Astrocyte (in vitro differentiated cells and primary cell): Measurements from ENCODE around the gene HERPUD1.

ENCODE experiments used
- CTCF ChIP-seq: IDR thresholded peaks from 2 replicates; pipeline ENCODE4 v1.5.1; 2011; ENCODE audit warnings: low read depth, mild to moderate bottlenecking, inconsistent platforms, low read length, moderate library complexity; ENCODE audit not compliant: insufficient read depth
- EZH2 ChIP-seq: IDR thresholded peaks from 2 replicates; pipeline ENCODE4 v1.6.1; 2012; ENCODE audit warnings: mild to moderate bottlenecking, low read length, inconsistent platforms; ENCODE audit not compliant: insufficient read depth

DNA sequence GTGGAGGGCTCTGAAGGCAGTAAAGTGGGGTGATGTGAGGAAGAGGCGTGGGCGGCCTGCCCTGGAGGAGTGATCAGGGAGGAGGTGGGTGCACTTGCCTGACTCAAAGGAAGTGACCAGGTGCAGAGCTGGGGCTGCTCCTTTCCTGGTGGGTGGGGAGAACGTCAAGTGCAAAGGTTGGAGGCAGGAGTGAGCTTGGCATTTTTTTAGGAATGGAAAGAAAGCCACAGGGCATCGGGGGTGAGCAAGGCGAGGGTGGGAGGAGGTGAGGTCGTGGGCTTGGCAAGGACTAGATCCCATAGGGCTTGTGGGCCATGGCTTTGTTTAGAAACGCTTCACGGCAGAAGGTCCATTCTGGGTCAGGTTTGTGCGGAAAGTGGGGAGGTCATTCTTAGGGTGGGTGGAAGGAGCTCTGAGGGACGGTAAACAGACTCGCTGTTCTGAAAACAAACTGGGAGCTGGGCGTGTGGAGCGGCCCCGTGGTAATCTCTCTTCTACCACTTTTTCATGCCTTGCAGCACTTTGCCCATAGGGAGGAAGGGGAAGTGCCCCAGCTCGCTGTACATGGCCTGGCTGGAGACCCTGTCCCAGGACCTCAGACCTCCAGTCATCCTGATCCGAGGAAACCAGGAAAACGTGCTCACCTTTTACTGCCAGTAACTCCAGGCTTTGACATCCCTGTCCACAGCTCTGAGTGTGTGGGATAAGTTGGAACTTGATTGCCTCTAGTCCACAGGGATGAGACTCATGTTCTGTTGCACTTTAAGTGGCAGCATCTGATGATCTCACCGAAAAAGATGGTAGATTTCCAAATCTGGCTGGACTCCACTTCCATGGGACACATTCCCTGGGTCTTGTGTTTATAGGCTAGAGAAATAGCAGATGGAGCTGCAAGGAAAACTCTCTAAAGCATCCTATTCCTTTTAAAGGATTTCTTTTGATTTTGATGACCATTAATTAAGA lies 18.9 kb upstream of the HERPUD1 start:
- TF ChIP-seq CTCF: no peak
- TF ChIP-seq EZH2: no peak
